Activated CD4-positive, alpha-beta T cell treated with anti-CD3 and anti-CD28 coated beads for 48 hours (primary cell): ENCODE measurements around the gene HLA-DMB.

Experiments used
- DNase-seq: peaks from one replicate; pipeline ENCODE4 v3.0.0-alpha.2; 2020

Gene HLA-DMB

DNA sequence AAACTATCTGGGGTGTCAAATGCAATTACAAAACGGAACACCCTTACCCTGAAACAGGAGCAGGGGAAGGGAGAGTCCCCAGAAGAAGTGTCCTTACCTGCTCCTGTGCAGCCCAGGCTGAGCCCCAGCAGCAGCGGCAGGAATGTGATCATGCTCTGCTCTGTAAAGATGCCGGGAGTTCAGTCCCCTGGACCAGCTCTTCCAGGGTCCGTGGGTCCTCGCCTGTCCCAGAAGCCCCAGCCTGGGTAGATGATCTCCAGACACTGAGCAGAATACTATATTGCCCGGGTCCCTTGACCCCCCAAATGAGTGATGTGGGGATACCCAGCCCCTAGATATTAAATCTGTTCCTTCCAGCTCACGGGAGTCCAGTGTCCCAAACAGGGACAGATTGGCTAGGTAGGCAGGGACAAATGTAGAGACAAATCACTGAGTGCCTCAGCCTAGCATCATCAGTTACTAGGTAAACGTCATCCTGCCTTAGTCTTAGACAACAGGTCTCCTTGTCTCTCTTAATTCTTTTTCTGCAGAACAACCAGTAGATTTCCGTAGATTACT, at the start of gene HLA-DMB:
HLA-DMB (minus strand) TSS at position 373 of the 558 bp plus-strand sequence; CDS start at position 152, 221 bp downstream.
- peak; percentile 44 for DNase-seq

DNA sequence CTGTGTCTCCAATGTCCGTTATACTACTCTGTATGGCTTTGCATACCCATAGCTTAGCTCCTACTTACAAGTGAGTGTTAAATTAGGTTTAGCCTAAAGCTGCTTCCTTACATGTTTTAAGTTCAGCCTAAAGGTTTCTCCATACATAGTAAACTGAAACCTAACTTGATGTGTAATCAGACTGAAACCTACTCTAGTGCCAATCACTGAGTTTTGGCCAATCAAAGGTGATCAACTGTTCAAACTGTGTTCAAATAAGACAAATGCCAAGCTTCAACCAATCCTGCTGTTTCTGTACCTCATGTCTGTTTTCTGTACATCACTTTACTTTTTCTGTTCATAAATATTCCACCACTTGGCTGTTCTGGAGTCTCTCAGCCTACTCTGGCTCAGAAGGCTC, 48.5 kb upstream of the HLA-DMB start:
- DNase-seq: no peak

DNA sequence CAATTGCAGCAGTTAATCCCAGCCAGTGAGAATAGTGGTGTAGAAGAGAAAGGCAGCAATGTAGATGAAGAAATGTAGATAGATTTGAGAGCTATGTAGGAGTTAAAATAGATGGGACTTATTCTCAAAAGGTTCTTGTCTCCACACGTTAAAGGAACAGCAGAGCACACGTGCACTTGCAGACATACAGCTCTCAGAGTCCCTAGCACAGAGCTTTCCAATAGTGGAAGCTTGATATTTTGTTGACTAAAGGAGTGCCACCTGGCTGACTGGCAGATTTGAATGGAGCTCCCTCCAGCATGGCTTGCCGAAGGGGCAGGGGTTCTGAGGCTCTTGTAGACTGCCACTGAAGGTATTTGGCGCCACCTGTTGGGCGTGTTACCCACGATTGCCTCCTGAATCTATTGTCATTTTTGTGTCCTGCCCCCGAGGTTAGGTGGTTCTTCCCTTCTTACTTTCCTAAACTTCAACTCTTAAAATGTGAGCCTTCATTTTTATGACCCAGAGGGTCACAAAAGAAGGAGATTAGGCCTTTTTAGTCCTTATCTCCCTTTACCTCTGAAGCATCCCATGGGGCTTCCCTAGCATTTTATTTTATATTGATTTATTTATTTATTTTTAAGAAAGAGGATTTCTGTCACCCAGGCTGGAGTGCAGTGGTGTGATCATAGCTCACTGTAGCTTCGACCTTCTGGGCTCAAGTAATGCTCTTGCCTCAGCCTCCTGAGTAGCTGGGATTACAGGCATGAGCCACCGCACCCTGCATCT, 44.0 kb upstream of the HLA-DMB start:
- DNase-seq: peak; percentile 93

DNA sequence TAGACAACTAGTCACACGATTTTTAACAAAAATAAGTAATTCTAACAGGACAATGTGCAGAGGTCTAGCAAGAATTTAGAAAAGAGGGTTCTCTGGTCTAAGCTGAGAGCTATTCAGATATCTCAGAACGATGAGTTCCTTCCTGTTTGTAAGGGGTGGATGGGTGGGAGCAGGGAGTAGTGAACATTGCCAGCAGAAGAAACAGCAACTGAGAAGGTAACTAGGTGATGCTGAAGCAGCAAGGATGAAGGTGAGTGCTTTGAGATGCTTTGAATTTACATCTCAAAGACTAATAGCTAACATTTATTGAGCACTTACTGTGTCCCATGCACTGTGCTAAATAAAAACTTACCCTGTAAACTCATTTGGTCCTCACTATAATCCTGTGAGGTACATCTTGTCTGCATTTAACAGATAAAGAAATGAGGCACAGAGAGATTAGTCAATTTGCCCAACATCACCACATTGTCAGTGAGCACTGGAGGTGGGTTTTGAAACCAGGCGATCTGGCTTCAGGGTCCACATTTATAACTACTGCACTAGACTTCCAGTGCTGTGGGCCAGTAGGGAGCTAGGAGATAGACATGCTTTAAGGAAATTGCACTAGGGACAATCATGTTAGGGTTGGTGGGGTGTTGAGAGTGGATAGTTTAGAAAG, 43.3 kb upstream of the HLA-DMB start:
- DNase-seq: no peak

DNA sequence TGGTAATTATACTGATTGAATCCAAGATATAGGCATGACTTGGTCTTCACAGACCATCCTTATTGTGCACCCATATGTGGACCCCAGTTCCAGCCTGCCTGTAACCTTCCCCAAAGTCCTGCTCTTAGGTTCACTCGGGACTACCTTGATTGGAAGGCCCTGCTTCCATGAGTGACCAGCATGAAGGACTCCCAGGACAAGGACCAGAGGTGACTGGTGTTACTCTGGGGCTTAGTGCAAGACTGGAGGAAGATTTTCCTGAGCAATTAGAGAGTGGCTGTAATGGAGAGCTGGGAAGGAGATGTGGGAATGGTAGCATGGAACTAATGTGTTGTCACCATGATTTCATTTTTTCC, 42.6 kb upstream of the HLA-DMB start:
- DNase-seq: no peak

DNA sequence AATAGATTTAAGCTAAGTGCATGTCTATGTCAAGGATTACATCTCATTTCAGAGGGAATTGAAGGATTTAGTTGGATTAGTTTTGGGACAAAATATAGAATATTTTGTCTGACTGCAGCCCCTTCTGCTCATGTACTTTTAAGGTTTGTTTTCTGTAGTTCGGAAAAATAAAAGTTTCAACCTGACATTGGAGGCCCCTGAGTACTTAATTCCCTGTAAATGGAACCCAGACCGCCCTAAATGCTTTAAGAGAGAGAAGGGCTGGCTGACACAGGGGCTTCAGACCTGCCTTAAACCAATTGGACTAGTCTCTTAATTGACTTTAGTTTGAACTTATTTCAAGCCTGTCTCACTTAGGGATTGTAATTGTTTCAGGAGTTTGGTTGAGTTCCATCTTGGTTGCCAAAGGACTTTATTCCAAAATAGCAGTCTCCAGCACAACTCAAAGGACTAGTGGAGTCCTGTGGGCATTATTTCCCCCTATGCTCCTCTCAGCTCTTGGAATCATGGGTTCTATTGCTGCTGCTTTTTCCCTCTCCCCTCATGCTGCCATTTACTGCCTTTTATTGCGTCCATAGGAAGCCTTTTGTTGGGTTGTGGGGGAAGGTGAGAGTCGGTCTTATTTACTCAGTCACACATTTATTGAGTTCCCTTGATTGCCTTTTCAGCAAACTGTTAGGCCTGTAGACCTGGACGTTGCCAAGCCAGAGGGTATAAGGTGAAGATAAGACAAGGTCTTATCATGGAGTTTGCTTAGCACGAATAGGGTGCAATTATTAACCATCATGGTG, 42.1 kb upstream of the HLA-DMB start:
- no peak for DNase-seq

DNA sequence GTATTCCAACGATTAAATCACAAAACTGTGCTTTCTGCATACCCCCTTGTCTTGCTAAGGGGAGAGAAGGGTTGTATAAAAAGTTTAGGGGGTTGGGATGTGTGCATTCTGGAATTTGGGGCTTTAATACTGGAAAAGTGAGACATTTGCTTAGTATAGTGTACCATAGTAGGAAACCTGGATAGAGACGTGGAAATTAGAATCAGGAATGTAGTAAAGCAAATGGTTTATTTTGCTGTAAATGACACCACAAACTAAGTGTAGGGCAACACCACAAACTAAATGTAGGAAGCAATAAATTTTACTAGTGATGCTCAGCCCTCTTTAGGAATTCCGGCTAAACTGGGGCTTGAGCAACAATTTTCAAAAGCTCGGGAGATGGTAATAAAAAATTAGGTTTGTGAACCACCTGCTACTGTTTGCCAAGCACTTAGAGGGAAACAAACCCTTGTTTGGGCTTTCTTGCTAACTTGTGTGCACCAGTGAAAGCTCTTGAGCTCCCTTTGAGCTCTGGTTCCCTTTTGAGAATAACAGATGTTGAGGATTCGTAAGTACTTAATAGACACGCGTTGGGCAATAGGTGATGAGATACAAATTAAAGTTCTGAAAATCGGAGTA, 41.4 kb upstream of the HLA-DMB start:
- DNase-seq: no peak

DNA sequence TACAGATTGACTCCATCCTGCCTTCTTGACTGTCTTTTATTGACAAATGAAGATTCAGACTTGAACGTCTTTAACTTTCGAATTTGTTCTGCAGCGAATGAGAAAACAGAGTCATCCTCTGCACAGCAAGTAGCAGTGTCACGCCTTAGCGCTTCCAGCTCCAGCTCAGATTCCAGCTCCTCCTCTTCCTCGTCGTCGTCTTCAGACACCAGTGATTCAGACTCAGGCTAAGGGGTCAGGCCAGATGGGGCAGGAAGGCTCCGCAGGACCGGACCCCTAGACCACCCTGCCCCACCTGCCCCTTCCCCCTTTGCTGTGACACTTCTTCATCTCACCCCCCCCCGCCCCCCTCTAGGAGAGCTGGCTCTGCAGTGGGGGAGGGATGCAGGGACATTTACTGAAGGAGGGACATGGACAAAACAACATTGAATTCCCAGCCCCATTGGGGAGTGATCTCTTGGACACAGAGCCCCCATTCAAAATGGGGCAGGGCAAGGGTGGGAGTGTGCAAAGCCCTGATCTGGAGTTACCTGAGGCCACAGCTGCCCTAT, 39.7 kb upstream of the HLA-DMB start:
- no peak for DNase-seq

DNA sequence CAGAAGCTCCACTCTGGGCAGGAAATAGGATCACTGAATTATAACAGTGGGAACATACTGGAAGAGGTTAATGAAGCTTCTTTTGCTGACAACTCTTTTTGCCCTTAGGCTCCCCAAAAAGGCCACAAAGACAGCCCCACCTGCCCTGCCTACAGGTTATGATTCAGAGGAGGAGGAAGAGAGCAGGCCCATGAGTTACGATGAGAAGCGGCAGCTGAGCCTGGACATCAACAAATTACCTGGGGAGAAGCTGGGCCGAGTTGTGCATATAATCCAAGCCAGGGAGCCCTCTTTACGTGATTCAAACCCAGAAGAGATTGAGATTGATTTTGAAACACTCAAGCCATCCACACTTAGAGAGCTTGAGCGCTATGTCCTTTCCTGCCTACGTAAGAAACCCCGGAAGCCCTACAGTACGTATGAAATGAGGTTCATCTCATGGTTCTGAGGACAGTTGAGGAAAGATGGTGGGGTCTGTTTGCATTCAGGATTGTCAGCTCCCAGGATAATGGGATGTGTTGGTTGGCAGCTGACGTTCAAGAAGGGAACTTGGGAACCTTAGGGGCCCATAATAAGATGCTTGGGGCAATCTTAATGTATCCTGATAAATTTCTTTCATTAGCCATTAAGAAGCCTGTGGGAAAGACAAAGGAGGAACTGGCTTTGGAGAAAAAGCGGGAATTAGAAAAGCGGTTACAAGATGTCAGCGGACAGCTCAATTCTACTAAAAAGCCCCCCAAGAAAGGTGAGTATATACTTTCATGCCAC, 39.1 kb upstream of the HLA-DMB start:
- DNase-seq: no peak

DNA sequence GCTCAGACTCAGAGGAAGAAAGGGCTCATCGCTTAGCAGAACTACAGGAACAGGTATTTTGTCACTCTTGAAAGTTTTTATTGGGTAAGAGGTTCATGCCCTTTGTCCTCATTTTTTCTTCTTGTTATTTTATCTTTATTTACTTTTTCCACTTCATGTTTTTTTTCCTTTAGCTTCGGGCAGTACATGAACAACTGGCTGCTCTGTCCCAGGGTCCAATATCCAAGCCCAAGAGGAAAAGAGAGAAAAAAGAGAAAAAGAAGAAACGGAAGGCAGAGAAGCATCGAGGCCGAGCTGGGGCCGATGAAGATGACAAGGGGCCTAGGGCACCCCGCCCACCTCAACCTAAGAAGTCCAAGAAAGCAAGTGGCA, 37.1 kb upstream of the HLA-DMB start:
- DNase-seq: no peak

DNA sequence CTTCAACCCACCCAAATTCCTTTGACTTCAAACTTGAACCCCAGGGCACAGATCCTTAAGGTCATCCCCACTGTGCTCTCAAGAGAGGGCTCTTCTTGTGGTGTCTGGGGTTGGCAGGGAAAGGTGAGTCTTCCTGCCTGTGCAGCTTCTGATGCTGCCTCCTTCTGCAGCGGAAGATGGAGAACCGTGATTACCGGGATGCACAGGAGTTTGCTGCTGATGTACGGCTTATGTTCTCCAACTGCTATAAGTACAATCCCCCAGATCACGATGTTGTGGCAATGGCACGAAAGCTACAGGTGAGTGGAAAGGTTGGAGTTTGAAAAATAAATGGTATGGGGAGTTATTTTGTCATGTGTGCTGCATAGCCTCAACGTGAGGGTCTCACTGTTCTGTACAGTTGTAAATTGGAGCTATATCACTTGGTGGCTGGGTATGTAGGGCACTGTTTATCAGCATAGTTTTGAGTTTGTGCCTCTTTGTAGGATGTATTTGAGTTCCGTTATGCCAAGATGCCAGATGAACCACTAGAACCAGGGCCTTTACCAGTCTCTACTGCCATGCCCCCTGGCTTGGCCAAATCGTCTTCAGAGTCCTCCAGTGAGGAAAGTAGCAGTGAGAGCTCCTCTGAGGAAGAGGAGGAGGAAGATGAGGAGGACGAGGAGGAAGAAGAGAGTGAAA, 36.6 kb upstream of the HLA-DMB start:
- DNase-seq: no peak

DNA sequence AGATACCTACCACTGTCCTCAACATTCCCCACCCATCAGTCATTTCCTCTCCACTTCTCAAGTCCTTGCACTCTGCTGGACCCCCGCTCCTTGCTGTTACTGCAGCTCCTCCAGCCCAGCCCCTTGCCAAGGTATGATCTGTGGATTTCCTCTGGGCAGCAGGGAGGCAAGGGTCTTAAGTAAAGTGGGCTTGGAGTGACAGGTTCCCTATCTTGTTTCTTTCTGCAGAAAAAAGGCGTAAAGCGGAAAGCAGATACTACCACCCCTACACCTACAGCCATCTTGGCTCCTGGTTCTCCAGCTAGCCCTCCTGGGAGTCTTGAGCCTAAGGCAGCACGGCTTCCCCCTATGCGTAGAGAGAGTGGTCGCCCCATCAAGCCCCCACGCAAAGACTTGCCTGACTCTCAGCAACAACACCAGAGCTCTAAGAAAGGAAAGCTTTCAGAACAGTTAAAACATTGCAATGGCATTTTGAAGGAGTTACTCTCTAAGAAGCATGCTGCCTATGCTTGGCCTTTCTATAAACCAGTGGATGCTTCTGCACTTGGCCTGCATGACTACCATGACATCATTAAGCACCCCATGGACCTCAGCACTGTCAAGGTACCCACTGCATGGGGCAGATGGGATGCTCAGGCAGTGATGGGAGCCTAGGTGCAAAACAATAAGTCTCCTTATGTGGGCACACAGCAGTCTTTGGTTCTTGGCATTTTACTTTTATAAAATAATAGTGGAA, 35.7 kb upstream of the HLA-DMB start:
- no peak for DNase-seq

DNA sequence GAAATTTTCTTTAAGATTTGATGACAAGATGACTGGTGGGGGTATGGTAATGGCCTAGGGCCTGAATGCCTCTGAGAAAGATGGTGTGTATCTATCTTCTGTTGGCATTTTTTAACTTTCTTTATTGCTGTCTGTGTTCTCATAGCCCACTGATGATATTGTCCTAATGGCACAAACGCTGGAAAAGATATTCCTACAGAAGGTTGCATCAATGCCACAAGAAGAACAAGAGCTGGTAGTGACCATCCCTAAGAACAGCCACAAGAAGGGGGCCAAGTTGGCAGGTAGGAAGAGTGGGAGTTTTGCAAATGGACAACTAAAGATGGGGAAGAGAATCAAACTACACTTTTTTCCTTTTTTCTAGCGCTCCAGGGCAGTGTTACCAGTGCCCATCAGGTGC, 35.1 kb upstream of the HLA-DMB start:
- DNase-seq: no peak

DNA sequence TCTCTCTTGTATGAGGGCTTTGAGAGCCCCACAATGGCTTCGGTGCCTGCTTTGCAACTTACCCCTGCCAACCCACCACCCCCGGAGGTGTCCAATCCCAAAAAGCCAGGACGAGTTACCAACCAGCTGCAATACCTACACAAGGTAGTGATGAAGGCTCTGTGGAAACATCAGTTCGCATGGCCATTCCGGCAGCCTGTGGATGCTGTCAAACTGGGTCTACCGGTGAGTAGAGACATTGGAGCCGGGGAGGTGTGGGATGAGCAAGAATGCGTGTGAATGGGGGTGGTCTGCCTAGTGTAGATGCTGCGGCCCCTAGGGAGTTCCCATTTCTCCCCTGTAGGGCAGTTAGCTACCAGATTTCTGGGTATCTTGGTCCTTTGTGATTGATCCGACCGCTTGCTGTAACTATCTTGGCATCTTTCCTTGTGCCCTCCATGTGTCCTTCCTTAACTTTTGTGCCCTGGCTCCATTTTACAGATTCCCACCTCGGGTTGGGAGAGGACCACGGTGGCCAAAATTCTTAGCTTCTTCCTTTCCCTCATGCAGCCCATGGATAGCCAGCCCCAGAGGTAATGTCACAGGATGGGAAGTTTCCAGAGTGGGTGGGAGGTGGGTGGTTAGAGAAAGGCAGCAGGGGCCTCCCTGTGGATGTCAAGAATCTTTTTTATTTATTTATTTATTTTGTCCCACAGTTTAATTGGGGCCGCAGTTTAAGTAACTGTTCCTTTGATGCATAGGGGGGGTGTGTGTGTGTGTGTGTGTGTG, 33.9 kb upstream of the HLA-DMB start:
- no peak for DNase-seq

DNA sequence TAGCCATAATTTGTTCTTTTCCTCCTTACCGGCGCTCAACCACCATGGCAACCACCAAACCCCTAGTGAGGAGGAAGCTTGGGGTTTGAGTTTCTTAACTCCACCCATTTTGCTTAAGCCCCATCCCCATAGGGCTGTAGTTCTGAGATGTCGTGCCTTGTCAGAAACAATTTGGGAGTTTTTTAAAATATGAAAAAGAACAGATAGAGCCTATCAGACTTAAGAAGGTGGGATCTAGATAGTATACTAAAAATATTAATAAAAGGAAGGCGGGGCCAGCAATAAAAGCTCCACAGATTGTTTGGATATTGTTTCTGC, 33.1 kb upstream of the HLA-DMB start:
- DNase-seq: no peak

DNA sequence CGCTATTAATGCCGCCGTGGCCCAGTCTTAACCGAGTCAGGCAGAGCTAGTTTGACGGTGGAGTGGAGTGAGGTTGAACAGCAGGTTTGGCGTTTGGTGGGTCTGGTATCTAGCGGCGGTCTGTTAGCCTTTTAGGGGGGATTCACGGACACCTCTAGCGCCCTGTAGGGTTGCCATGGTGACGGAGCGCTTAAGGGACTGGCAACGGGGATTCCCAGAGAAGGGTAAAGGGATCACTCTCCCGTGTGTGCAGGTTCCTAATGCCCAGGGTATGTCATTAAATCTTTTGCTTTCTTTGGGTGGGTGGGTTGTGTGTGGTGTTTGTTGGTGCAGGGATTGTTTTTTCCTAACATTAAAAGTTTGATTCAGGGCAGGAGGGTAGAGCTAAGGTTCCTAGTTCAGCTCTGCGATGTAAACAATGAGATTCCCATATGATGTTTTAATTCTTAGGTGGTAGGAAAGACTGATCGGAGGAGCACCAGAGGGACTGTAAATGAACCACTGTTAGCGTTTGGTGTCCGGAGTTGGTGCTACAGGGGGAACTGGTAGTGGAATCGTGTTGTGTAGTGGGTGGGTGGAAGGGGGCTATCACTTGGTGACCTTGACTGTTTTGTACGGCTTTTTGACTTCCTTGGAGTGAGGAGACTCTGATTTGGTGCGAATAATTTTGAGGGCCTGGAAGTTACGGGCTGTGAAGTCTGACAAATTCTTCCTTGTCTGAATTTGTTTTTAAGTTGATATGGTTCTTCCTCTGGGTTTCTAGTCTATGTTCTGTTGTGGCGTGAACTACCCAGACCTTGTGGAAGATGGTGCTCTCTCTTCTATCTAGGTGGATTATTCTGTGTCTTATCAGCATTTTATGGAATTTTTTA, 32.6 kb upstream of the HLA-DMB start:
- DNase-seq: peak; percentile 62

DNA sequence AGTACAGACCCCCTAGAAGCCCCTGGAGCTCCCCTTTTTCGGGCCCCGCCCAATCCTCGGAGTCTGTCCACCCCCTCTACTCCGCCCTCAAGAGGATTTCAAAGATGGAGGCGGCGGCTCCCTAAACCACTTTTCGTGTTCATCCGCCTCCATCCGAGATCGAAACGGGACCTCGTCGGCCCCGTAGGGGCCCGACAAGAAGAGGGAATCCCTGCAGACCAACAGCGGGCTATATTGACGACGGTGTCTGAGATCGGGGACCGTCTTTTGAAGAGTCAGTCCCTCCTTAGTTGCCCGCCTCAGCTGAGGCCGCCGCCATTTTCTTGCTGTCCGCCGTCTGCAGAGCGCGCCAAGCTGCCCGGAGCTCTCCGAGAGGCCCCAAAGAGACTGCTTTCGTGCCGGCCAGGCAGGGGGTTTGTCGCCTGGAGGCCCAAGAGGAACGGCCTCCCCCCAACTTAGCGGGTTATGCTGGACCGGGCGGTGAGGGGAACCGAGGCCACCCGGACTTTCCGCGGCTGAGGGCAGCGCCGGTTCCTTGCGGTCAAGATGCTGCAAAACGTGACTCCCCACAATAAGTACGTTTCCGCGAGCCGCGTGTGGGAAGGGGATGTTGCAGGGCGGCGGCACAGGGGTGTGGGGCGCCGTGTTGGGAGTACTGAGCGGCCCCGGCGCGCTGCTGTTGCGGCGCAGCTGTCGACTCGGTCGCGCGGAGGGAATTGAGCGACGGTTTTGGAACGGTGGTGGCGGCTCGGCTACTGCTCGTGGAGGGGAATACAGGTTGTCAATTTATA, 31.7 kb upstream of the HLA-DMB start:
- DNase-seq: peak; percentile 58
